T-helper 9 cell (primary cell): ENCODE results near the gene MTHFR.

Experiments
- DNase-seq: peaks from one replicate; pipeline ENCODE4 v3.0.0-alpha.2; 2020

MTHFR gene

GRCh38 chr1:11796036-11796828 lies 9.5 kb downstream of the MTHFR start:
- DNase-seq: no peak

GRCh38 chr1:11795238-11795890 lies 10.4 kb downstream of the MTHFR start:
- no peak for DNase-seq

- DNase-seq: no peak
Measured at GRCh38 chr1:11794446-11795237, 11.1 kb downstream of the MTHFR start.

- DNase-seq: no peak
Measured at GRCh38 chr1:11793819-11794218, 11.9 kb downstream of the MTHFR start.

GRCh38 chr1:11792106-11792505 lies 13.7 kb downstream of the MTHFR start:
- DNase-seq: no peak

- DNase-seq: no peak
Measured at GRCh38 chr1:11790880-11791715, 14.7 kb downstream of the MTHFR start.

- no peak for DNase-seq
Measured at GRCh38 chr1:11790101-11790879, 15.5 kb downstream of the MTHFR start.

- no peak for DNase-seq
Measured at GRCh38 chr1:11789126-11790067, 16.4 kb downstream of the MTHFR start.

GRCh38 chr1:11788549-11789053 lies 17.2 kb downstream of the MTHFR start:
- DNase-seq: no peak

GRCh38 chr1:11787804-11788436 lies 17.8 kb downstream of the MTHFR start:
- DNase-seq: no peak

GRCh38 chr1:11787251-11787803 lies 18.4 kb downstream of the MTHFR start:
- DNase-seq: no peak

- no peak for DNase-seq
Measured at GRCh38 chr1:11786168-11786567, 19.6 kb downstream of the MTHFR start.

GRCh38 chr1:11784993-11785769 lies 20.6 kb downstream of the MTHFR start:
- DNase-seq: peak; percentile 20

GRCh38 chr1:11784256-11784992 lies 21.3 kb downstream of the MTHFR start:
- DNase-seq: no peak

GRCh38 chr1:11783556-11783955 lies 22.2 kb downstream of the MTHFR start:
- no peak for DNase-seq

GRCh38 chr1:11782127-11782708 lies 23.5 kb downstream of the MTHFR start:
- DNase-seq: no peak

GRCh38 chr1:11781297-11781696 lies 24.5 kb downstream of the MTHFR start:
- DNase-seq: no peak
